ENCODE data around the gene SLC25A45.

DNA sequence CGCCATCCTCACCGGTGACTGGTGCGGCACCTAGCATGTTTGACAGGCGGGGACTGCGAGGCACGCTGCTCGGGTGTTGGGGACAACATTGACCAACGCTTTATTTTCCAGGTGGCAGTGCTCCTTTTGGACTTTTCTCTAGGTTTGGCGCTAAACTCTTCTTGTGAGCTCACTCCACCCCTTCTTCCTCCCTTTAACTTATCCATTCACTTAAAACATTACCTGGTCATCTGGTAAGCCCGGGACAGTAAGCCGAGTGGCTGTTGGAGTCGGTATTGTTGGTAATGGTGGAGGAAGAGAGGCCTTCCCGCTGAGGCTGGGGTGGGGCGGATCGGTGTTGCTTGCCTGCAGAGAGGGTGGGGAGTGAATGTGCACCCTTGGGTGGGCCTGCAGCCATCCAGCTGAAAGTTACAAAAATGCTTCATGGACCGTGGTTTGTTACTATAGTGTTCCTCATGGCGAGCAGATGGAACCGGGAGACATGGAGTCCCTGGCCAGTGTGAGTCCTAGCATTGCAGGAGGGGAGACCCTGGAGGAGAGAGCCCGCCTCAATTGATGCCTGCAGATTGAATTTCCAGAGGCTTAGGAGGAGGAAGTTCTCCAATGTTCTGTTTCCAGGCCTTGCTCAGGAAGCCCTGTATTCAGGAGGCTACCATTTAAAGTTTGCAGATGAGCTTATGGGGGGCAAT lies 41.2 kb upstream of the SLC25A45 start:
- TF ChIP-seq, protein P1, sequence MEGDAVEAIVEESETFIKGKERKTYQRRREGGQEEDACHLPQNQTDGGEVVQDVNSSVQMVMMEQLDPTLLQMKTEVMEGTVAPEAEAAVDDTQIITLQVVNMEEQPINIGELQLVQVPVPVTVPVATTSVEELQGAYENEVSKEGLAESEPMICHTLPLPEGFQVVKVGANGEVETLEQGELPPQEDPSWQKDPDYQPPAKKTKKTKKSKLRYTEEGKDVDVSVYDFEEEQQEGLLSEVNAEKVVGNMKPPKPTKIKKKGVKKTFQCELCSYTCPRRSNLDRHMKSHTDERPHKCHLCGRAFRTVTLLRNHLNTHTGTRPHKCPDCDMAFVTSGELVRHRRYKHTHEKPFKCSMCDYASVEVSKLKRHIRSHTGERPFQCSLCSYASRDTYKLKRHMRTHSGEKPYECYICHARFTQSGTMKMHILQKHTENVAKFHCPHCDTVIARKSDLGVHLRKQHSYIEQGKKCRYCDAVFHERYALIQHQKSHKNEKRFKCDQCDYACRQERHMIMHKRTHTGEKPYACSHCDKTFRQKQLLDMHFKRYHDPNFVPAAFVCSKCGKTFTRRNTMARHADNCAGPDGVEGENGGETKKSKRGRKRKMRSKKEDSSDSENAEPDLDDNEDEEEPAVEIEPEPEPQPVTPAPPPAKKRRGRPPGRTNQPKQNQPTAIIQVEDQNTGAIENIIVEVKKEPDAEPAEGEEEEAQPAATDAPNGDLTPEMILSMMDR (conservative IDR thresholded peaks at IDR 0.05 in 1 of 2, IDR thresholded peaks at IDR 0.05 in 1 of 2; ENCODE audit: low read depth in 1 of 2, low read length in 2 of 2): no peak
- TF ChIP-seq EZH2 (IDR thresholded peaks at IDR 0.05; ENCODE audit: low read length, missing control alignments): no peak
